ENCODE data around the gene HOXB2.

GRCh38 chr17:48567209-48567608 is 22.3 kb upstream of the HOXB2 start:
- TF ChIP-seq POLR2A (IDR thresholded peaks at IDR 0.05): no peak
- no peak for TF ChIP-seq CTCF (IDR thresholded peaks at IDR 0.05)
